H1 (cell line): ENCODE data around the gene ACOT9. TPM values are rescaled to one million over a fixed set of nuclear protein-coding genes. Genes with fewer than 3 reads are reported as not detected.
"Not testable (repeated sequence)": the region's sequence is repeated elsewhere in the genome, so short reads cannot be mapped to it uniquely, and the experiment has no call there.

ENCODE experiments used
- CTCF ChIA-PET: fragments of 300-600 bp; sonication (Branson Sonifier 250); formaldehyde crosslinking; loops from one replicate; lab custom pipeline; 2021; ENCODE audit not compliant: partially characterized antibody; lab: Charles Lee
- POLR2A ChIA-PET: fragments of 300-600 bp; sonication (Branson Sonifier 250); formaldehyde crosslinking; loops from one replicate; lab custom pipeline; 2021; ENCODE audit warnings: inconsistent platforms; ENCODE audit not compliant: partially characterized antibody; lab: Charles Lee
- DNase-seq, 2 experiments: peaks; one replicate each; pipeline versions ENCODE4 v3.0.0 to v3.0.0-alpha.2; 2010 to 2022; ENCODE audit warnings: low spot score in 2 of 2, low read depth in 1 of 2, mixed read lengths in 1 of 2
- FAIRE-seq: peaks from 2 replicates; lab custom pipeline; 2011; peaks lifted over from hg19 to GRCh38; lab: Jason Lieb, UNC
- H2AFZ ChIP-seq: 2 replicates; pipeline ENCODE4 v1.8.1; 2012; ENCODE audit warnings: low read length, inconsistent platforms
- H2AK5ac ChIP-seq: 2 replicates; pipeline ENCODE4 v1.6.1; 2013; ENCODE audit warnings: low read depth, low read length
- H2BK120ac ChIP-seq: replicated peaks from 2 replicates; pipeline ENCODE3; 2013; ENCODE audit warnings: low read depth, low read length, inconsistent platforms
- H2BK12ac ChIP-seq: 2 replicates; pipeline ENCODE4 v1.6.1; 2013; ENCODE audit warnings: low read depth, low read length
- H2BK15ac ChIP-seq: 2 replicates; pipeline ENCODE4 v1.6.1; 2013; ENCODE audit warnings: low read length
- H2BK20ac ChIP-seq: 2 replicates; pipeline ENCODE4 v1.6.1; 2013; ENCODE audit warnings: low read length
- H2BK5ac ChIP-seq: 2 replicates; pipeline ENCODE4 v1.6.1; 2013; ENCODE audit warnings: low read depth, low read length
- H3K14ac ChIP-seq: 2 replicates; pipeline ENCODE4 v1.6.1; 2013; ENCODE audit warnings: inconsistent platforms; ENCODE audit not compliant: insufficient read length
- H3K18ac ChIP-seq: 2 replicates; pipeline ENCODE4 v1.6.1; 2013; ENCODE audit warnings: low read length; ENCODE audit errors: extremely low read depth
- H3K23ac ChIP-seq: 2 replicates; pipeline ENCODE4 v1.6.1; 2013; ENCODE audit warnings: inconsistent platforms; ENCODE audit not compliant: insufficient read length
- H3K23me2 ChIP-seq: 2 replicates; pipeline ENCODE4 v1.6.1; 2013; ENCODE audit warnings: low read depth, low read length
- H3K27ac ChIP-seq: 2 replicates; pipeline ENCODE4 v1.6.1; 2011; ENCODE audit warnings: low read depth, low read length, inconsistent platforms
- H3K27me3 ChIP-seq, 4 experiments: replicated peaks in 1 of 4; 1 replicate in 1 of 4; 2 replicates in 3 of 4; pipeline versions ENCODE4 v1.6.1 to v1.8.1; 2011 to 2013; ENCODE audit warnings: low read length in 3 of 4, mild to moderate bottlenecking in 3 of 4, inconsistent platforms in 2 of 4, mixed read lengths in 2 of 4, moderate library complexity in 1 of 4; ENCODE audit not compliant: control insufficient read depth in 3 of 4, insufficient read depth in 3 of 4; ENCODE audit errors: extremely low read depth in 1 of 4
- H3K36me3 ChIP-seq, 4 experiments: 2 replicates each; pipeline versions ENCODE4 v1.6.1 to v1.8.1; 2011 to 2013; ENCODE audit warnings: mild to moderate bottlenecking in 4 of 4, low read length in 3 of 4, moderate library complexity in 2 of 4, control low read depth in 1 of 4, inconsistent platforms in 1 of 4; ENCODE audit not compliant: insufficient read depth in 4 of 4, control insufficient read depth in 2 of 4
- H3K4ac ChIP-seq: replicated peaks from 2 replicates; pipeline ENCODE3; 2013; ENCODE audit warnings: low read length, low read depth, mixed read lengths, inconsistent platforms; ENCODE audit not compliant: insufficient read length
- H3K4me1 ChIP-seq, 4 experiments: replicated peaks in 1 of 4; 1 replicate in 1 of 4; 2 replicates in 3 of 4; pipeline versions ENCODE4 v1.6.1 to v1.8.1; 2011 to 2013; ENCODE audit warnings: low read length in 3 of 4, inconsistent platforms in 2 of 4, mixed read lengths in 1 of 4; ENCODE audit not compliant: insufficient read depth in 4 of 4, control insufficient read depth in 3 of 4
- H3K4me2 ChIP-seq, 2 experiments: 2 replicates each; pipeline versions ENCODE4 v1.6.1 to v1.8.1; 2011 to 2013; ENCODE audit warnings: low read depth in 2 of 2, low read length in 2 of 2, control low read depth in 1 of 2, inconsistent platforms in 1 of 2, mild to moderate bottlenecking in 1 of 2; ENCODE audit not compliant: insufficient read depth in 1 of 2
- H3K4me3 ChIP-seq, 4 experiments: fragments of 200-600, 300-600 bp in 1 of 4; sonication (generic), shearing (Covaris generic), sonication (Bioruptor Twin) in 1 of 4; 2 replicates each; pipeline versions ENCODE4 v1.5.1 to v1.8.1; 2011 to 2016; ENCODE audit warnings: low read length in 4 of 4, low read depth in 3 of 4, control low read depth in 2 of 4, inconsistent platforms in 2 of 4, mild to moderate bottlenecking in 2 of 4, mixed read lengths in 1 of 4, moderate library complexity in 1 of 4; ENCODE audit not compliant: insufficient read depth in 2 of 4; ENCODE audit errors: extremely low read depth in 1 of 4
- H3K56ac ChIP-seq: replicated peaks from 2 replicates; pipeline ENCODE3; 2013; ENCODE audit warnings: low read depth, mild to moderate bottlenecking, mixed read lengths, low read length, inconsistent platforms; ENCODE audit not compliant: insufficient read length
- H3K79me1 ChIP-seq: 2 replicates; pipeline ENCODE4 v1.6.1; 2013; ENCODE audit warnings: low read depth, low read length, control low read depth
- H3K79me2 ChIP-seq, 2 experiments: 2 replicates each; pipeline versions ENCODE4 v1.6.1 to v1.8.1; 2012 to 2013; ENCODE audit warnings: low read length in 2 of 2, mild to moderate bottlenecking in 2 of 2, inconsistent platforms in 1 of 2; ENCODE audit not compliant: insufficient read depth in 2 of 2, control insufficient read depth in 1 of 2
- H3K9ac ChIP-seq, 4 experiments: replicated peaks in 1 of 4; 1 replicate in 1 of 4; 2 replicates in 3 of 4; pipeline versions ENCODE4 v1.6.1 to v1.8.1; 2011 to 2013; ENCODE audit warnings: low read depth in 3 of 4, low read length in 3 of 4, control low read depth in 2 of 4, mild to moderate bottlenecking in 2 of 4, moderate library complexity in 2 of 4, inconsistent platforms in 1 of 4; ENCODE audit errors: extremely low read depth in 1 of 4
- H3K9me3 ChIP-seq, 2 experiments: 2 replicates each; pipeline versions ENCODE4 v1.6.1 to v1.8.1; 2012 to 2013; ENCODE audit warnings: mild to moderate bottlenecking in 2 of 2, moderate library complexity in 2 of 2, control low read depth in 1 of 2, inconsistent platforms in 1 of 2, low read depth in 1 of 2, low read length in 1 of 2, mixed read lengths in 1 of 2; ENCODE audit not compliant: insufficient read depth in 2 of 2
- H4K20me1 ChIP-seq, 2 experiments: replicated peaks in 1 of 2; 2 replicates each; pipeline versions ENCODE3 to v1.8.1; 2011 to 2013; ENCODE audit warnings: inconsistent platforms in 2 of 2, low read length in 2 of 2, mild to moderate bottlenecking in 1 of 2; ENCODE audit not compliant: insufficient read depth in 2 of 2, control insufficient read depth in 1 of 2
- H4K5ac ChIP-seq: 2 replicates; pipeline ENCODE4 v1.6.1; 2013; ENCODE audit warnings: low read length, low read depth, mixed read lengths, inconsistent platforms; ENCODE audit not compliant: insufficient read length
- H4K8ac ChIP-seq: 2 replicates; pipeline ENCODE4 v1.8.0; 2013; ENCODE audit warnings: mild to moderate bottlenecking, moderate library complexity, low read length, inconsistent platforms; ENCODE audit not compliant: insufficient read depth; ENCODE audit errors: extremely low read depth
- H4K91ac ChIP-seq: replicated peaks from 2 replicates; pipeline ENCODE3; 2013; ENCODE audit warnings: low read length, mixed read lengths, inconsistent platforms; ENCODE audit not compliant: insufficient read length
- WGBS, 2 experiments: shearing (Covaris generic) in 1 of 2; methylation state at CpG; one replicate each; pipeline versions ENCODE4 v1.1.6 to v1.1.7; 2013 to 2015; ENCODE audit warnings: low lambda C conversion rate in 2 of 2, mixed read lengths in 2 of 2, inconsistent platforms in 1 of 2, low coverage in 1 of 2, missing lambda C conversion rate in 1 of 2; ENCODE audit not compliant: insufficient replicate concordance in 2 of 2, insufficient coverage in 1 of 2, insufficient read length in 1 of 2; ENCODE audit errors: extremely low coverage in 1 of 2, missing lambda C conversion rate in 1 of 2; 5-methylcytosine and 5-hydroxymethylcytosine counted together
- polyA plus RNA-seq, 7 experiments: library from polyadenylated mRNA; depleted of rRNA in 3 of 7; stranded (reverse) in 5 of 7; unstranded in 2 of 7; fragments of >200 nt in 5 of 7; fragments of 200-250 nt in 2 of 7; gene quantifications; 1 replicate in 5 of 7; 2 replicates in 1 of 7; 4 replicates in 1 of 7; pipeline versions ENCODE4 v1.2.1 to v1.2.3, GENCODE V29; 2011 to 2013; ENCODE audit warnings: missing spikeins in 2 of 7, mixed read lengths in 2 of 7
- total RNA-seq: library from RNA; stranded (reverse); fragmentation: NEBNext Ultra II Directional; extraction: Animal tissue kit (Norgen Biotek cat#: 25700); gene quantifications from 2 replicates; pipeline ENCODE4 v1.2.1, GENCODE V29; 2021

The ACOT9 gene
- total and polyA plus RNA-seq, 2 of the 8 experiments (the other 6 are each of a cell fraction or from before 2014, with no cell fraction given) = 20.7 to 39.5 TPM

- H3K9ac ChIP-seq = peak overlapping the region in 2 of 4 experiments; percentile 42 to 66; a peak in 4 of 7 replicates
These were observed 521 bp upstream of the ACOT9 start for GRCh38 chrX:23743623-23743971.

More at GRCh38 chrX:23743623-23743971, 521 bp upstream of the ACOT9 start:
- not testable (repeated sequence) for H3K23ac ChIP-seq, H3K4me1 ChIP-seq, H3K23me2 ChIP-seq, H2BK15ac ChIP-seq, H2BK5ac ChIP-seq, H2AK5ac ChIP-seq, H3K9me3 ChIP-seq, H3K56ac ChIP-seq, H2BK120ac ChIP-seq, H4K91ac ChIP-seq, H4K8ac ChIP-seq, DNase-seq, FAIRE-seq, H4K20me1 ChIP-seq, H3K36me3 ChIP-seq, H4K5ac ChIP-seq, H3K14ac ChIP-seq, H3K27me3 ChIP-seq, H2BK20ac ChIP-seq, H3K4ac ChIP-seq, H2BK12ac ChIP-seq, H3K18ac ChIP-seq, H3K79me1 ChIP-seq
- Histone ChIP-seq H3K27ac (peak overlapping the region; percentile 62), H3K79me2 (peaks cover 0 to 35% of the 10 kb centered on the region in 2 experiments; a peak in 2 of 4 replicates), H3K4me2 (peak overlapping the region; percentile 66 to 90; a peak in 3 of 4 replicates), H2AFZ (0 out of 2 replicates have a peak overlapping the region, but pooled peaks have one; percentile 65), H3K4me3 (peak overlapping the region in 3 of 4 experiments; percentile 65 to 83 (median 77); a peak in 4 of 8 replicates)
- 66% methylated on average over 14 of the region's 14 CpGs; no CpG with 5 or more reads in 1 of the 2 experiments for WGBS, 2 experiments
- CTCF ChIA-PET = interaction anchor here (1.0 to 2.8 kb wide), 5 partner anchors 9 to 164 kb away, joined by 3 to 16 read pairs (median 4); partner anchors contain the start of genes APOO and CXorf58
- POLR2A ChIA-PET = interaction anchor here (0.9 to 2.6 kb wide), 5 partner anchors 11 to 311 kb away, joined by 3 to 13 read pairs (median 4); partner anchors contain the start of genes APOO, CXorf58, EIF2S3 and KLHL15
